GM23338 (cell line): ENCODE measurements around the gene MAD1L1.

Source experiments
- CREB1 ChIP-seq: fragments of 250-450 bp; sonication (Bioruptor Pico); IDR thresholded peaks from 2 replicates; pipeline ENCODE4 v1.5.0; 2020; ENCODE audit warnings: low read depth, mild to moderate bottlenecking, moderate library complexity
- CTCF ChIP-seq, 2 experiments: fragments of 200-600 bp in 1 of 2; sonication (generic) in 1 of 2; conservative IDR thresholded peaks; 2 replicates each; pipeline versions ENCODE4 v1.5.1 to v1.6.1; 2016 to 2017; ENCODE audit warnings: antibody characterized with exemption in 2 of 2, low read depth in 2 of 2, mild to moderate bottlenecking in 2 of 2, moderate library complexity in 1 of 2
- ETS1 ChIP-seq: IDR thresholded peaks from 2 replicates; pipeline ENCODE4 v1.6.1; 2016; ENCODE audit warnings: antibody characterized with exemption
- EZH2 ChIP-seq: fragments of 200-600 bp; sonication (generic); IDR thresholded peaks from one replicate; pipeline ENCODE4 v1.8.0; 2017; ENCODE audit warnings: antibody characterized with exemption, mild to moderate bottlenecking, low read depth; ENCODE audit not compliant: unreplicated experiment
- EZH2phosphoT487 ChIP-seq: fragments of 200-600 bp; sonication (generic); IDR thresholded peaks from one replicate; pipeline ENCODE4 v1.8.1; 2018; ENCODE audit warnings: antibody characterized with exemption; ENCODE audit not compliant: unreplicated experiment
- JUNB ChIP-seq: IDR thresholded peaks from one replicate; pipeline ENCODE4 v1.6.1; 2016; ENCODE audit warnings: antibody characterized with exemption; ENCODE audit not compliant: unreplicated experiment
- NANOG ChIP-seq: IDR thresholded peaks from 2 replicates; pipeline ENCODE4 v1.6.1; 2016; ENCODE audit warnings: antibody characterized with exemption, borderline replicate concordance
- POLR2AphosphoS5 ChIP-seq: IDR thresholded peaks from 2 replicates; pipeline ENCODE4 v1.6.1; 2016; ENCODE audit warnings: antibody characterized with exemption, low read depth
- REST ChIP-seq: IDR thresholded peaks from one replicate; pipeline ENCODE4 v1.6.1; 2018; ENCODE audit warnings: antibody characterized with exemption; ENCODE audit not compliant: unreplicated experiment
- STAT1 ChIP-seq: IDR thresholded peaks from one replicate; pipeline ENCODE4 v1.6.1; 2016; ENCODE audit warnings: antibody characterized with exemption; ENCODE audit not compliant: unreplicated experiment
- ZNF114 ChIP-seq: fragments of 250-450 bp; sonication (Bioruptor Pico); IDR thresholded peaks from 2 replicates; pipeline ENCODE4 v1.5.0; 2020; ENCODE audit warnings: mild to moderate bottlenecking, moderate library complexity
- ZNF331 ChIP-seq: fragments of 250-450 bp; sonication (Bioruptor Pico); IDR thresholded peaks from 2 replicates; pipeline ENCODE4 v1.5.0; 2020; ENCODE audit warnings: low read depth, mild to moderate bottlenecking, moderate library complexity
- ZNF462 ChIP-seq: fragments of 250-450 bp; sonication (Bioruptor Pico); IDR thresholded peaks from 2 replicates; pipeline ENCODE4 v1.5.0; 2020; ENCODE audit warnings: mild to moderate bottlenecking, moderate library complexity

- no peak for TF ChIP-seq CTCF (conservative IDR thresholded peaks at IDR 0.05; ENCODE audit: low read depth in 2 of 2)
- no peak for TF ChIP-seq ZNF114 (CRISPR knock-in tag)
- no peak for TF ChIP-seq EZH2
- no peak for TF ChIP-seq JUNB
- no peak for TF ChIP-seq EZH2phosphoT487
- no peak for TF ChIP-seq POLR2AphosphoS5
- TF ChIP-seq CREB1 (CRISPR knock-in tag) = no peak
- no peak for TF ChIP-seq REST
- TF ChIP-seq NANOG = no peak
- TF ChIP-seq STAT1 = no peak
- no peak for TF ChIP-seq ETS1
- no peak for TF ChIP-seq ZNF331 (CRISPR knock-in tag)
- TF ChIP-seq ZNF462 (CRISPR knock-in tag) = no peak
These were observed 315.3 kb downstream of the MAD1L1 start for GRCh38 chr7:1917221-1918062.
